K562 (cell line): Measurements from ENCODE around the gene MBOAT2. TPM values are rescaled to one million over a fixed set of nuclear protein-coding genes. Genes with fewer than 3 reads are reported as not detected.

Experiments used
- BRF1 ChIP-seq: IDR thresholded peaks from 3 replicates; pipeline ENCODE4 v1.6.1; 2011; ENCODE audit warnings: borderline replicate concordance, mild to moderate bottlenecking; ENCODE audit not compliant: insufficient read length; ENCODE audit errors: extremely low read depth
- CEBPZ ChIP-seq: fragments of 150-350 bp; IDR thresholded peaks from 2 replicates; pipeline ENCODE4 v1.6.1; 2014; ENCODE audit warnings: low read depth, mild to moderate bottlenecking, low read length, borderline replicate concordance
- GTF2F1 ChIP-seq: IDR thresholded peaks from 2 replicates; pipeline ENCODE4 v1.6.1; 2011; ENCODE audit warnings: low read depth, low read length, improper control_type of control experiment
- RBM14 ChIP-seq: fragments of 200-400 bp; formaldehyde crosslinking; IDR thresholded peaks from 2 replicates; pipeline ENCODE4 v1.6.1; 2018; ENCODE audit warnings: low read depth, mild to moderate bottlenecking, low read length, moderate library complexity, borderline replicate concordance; ENCODE audit not compliant: insufficient read depth
- RCOR1 ChIP-seq, 2 experiments: IDR thresholded peaks; 2 replicates each; pipeline ENCODE4 v1.6.1; 2012; ENCODE audit warnings: low read depth in 2 of 2, low read length in 2 of 2, borderline replicate concordance in 1 of 2, improper control_type of control experiment in 1 of 2
- UBTF ChIP-seq, 2 experiments: IDR thresholded peaks; 2 replicates each; pipeline ENCODE4 v1.6.1; 2012; ENCODE audit warnings: improper control_type of control experiment in 2 of 2, low read depth in 2 of 2, low read length in 2 of 2, borderline replicate concordance in 1 of 2
- XRCC3 ChIP-seq: fragments of 450-650 bp; IDR thresholded peaks from 2 replicates; pipeline ENCODE4 v1.6.1; 2017; ENCODE audit warnings: mild to moderate bottlenecking, moderate library complexity
- ZBTB26 ChIP-seq: fragments of 450-650 bp; formaldehyde crosslinking; IDR thresholded peaks from 2 replicates; pipeline ENCODE4 v1.4.0; 2022; ENCODE audit warnings: missing genetic modification characterization
- ZFP1 ChIP-seq: fragments of 450-650 bp; formaldehyde crosslinking; IDR thresholded peaks from 2 replicates; pipeline ENCODE4 v1.4.0; 2020; ENCODE audit warnings: mild to moderate bottlenecking, mixed read lengths
- ZNF280B ChIP-seq: fragments of 250-450 bp; sonication (Bioruptor Pico); IDR thresholded peaks from 2 replicates; pipeline ENCODE4 v1.5.1; 2021; ENCODE audit warnings: mild to moderate bottlenecking
- ZNF695 ChIP-seq: fragments of 450-650 bp; formaldehyde crosslinking; IDR thresholded peaks from 2 replicates; pipeline ENCODE4 v1.4.0; 2020; ENCODE audit warnings: mild to moderate bottlenecking, moderate library complexity
- polyA plus RNA-seq, 8 experiments: library from polyadenylated mRNA; depleted of rRNA in 4 of 8; stranded (reverse) in 5 of 8; unstranded in 3 of 8; fragments of >200 nt; fragmentation: Nextera tagmentation in 2 of 8; fragmentation: Illumina TruSeq in 1 of 8; extraction: Ambion mirVana in 2 of 8; extraction: Trizol in 1 of 8; gene quantifications; 2 replicates each; pipeline versions ENCODE4 v1.2.1 to v1.2.3, GENCODE V29; 2011 to 2014; ENCODE audit warnings: inconsistent platforms in 1 of 8, missing spikeins in 1 of 8
- total RNA-seq, 7 experiments: library from RNA; depleted of rRNA in 6 of 7; stranded (reverse); fragments of >200 nt in 6 of 7; fragmentation: Illumina TruSeq in 2 of 7; extraction: Trizol in 2 of 7; gene quantifications; 2 replicates each; pipeline versions ENCODE4 v1.2.1 to v1.2.3, GENCODE V29; 2011 to 2021; ENCODE audit warnings: low replicate concordance in 1 of 7

MBOAT2 gene
- total and polyA plus RNA-seq, 9 of the 15 experiments (the other 6 are each of a cell fraction or from before 2014, with no cell fraction given) = 8.4 to 122 (median 27.6) TPM

GRCh38 chr2:8893978-8894820, 109.3 kb downstream of the MBOAT2 start (continued):
- no peak for TF ChIP-seq CEBPZ
- peak in 1 of 2 experiments; percentile 82; a peak in 3 of 4 replicates for TF ChIP-seq RCOR1 (IDR thresholded peaks at IDR 0.05; ENCODE audit: borderline replicate concordance in 1 of 2, low read depth in 2 of 2, low read length in 2 of 2)
- TF ChIP-seq ZNF280B (CRISPR knock-in tag) = no peak
- no peak for TF ChIP-seq XRCC3
- TF ChIP-seq ZBTB26 (CRISPR knock-in tag) = no peak
- TF ChIP-seq ZFP1 (CRISPR knock-in tag) = no peak
- TF ChIP-seq GTF2F1 = no peak
- TF ChIP-seq RBM14 = no peak
- no peak for TF ChIP-seq BRF1
- TF ChIP-seq UBTF (IDR thresholded peaks at IDR 0.05; ENCODE audit: borderline replicate concordance in 1 of 2, low read depth in 2 of 2, low read length in 2 of 2) = no peak
- no peak for TF ChIP-seq ZNF695
